WTC11 (cell line): ENCODE data around the gene MYMK. TPM values are rescaled to one million over a fixed set of nuclear protein-coding genes. Genes with fewer than 3 reads are reported as not detected.

Experiments
- ATAC-seq: fragments of 200-7000 bp; cut with Tn5 transposase; 2 replicates; pipeline ENCODE4 v1.10.0; 2021; ENCODE audit warnings: mild to moderate bottlenecking, moderate library complexity
- CTCF ChIA-PET: fragments of 300-600 bp; sonication (Branson Sonifier 250); formaldehyde crosslinking; loops from one replicate; lab custom pipeline; 2021; ENCODE audit warnings: antibody characterized with exemption; lab: Charles Lee
- POLR2A ChIA-PET: fragments of 350-600 bp; sonication (Branson Sonifier 250); formaldehyde crosslinking; loops from one replicate; lab custom pipeline; 2021; ENCODE audit warnings: antibody characterized with exemption; lab: Charles Lee
- DNase-seq: peaks from one replicate; pipeline ENCODE4 v3.0.0; 2021; ENCODE audit warnings: low spot score
- H3K27ac Mint-ChIP-seq: 2 replicates; pipeline ENCODE4 v1.8.0; 2021; ENCODE audit warnings: mixed read lengths
- H3K27me3 Mint-ChIP-seq: 2 replicates; pipeline ENCODE4 v1.8.0; 2021; ENCODE audit warnings: low read depth, mild to moderate bottlenecking, moderate library complexity, mixed read lengths
- H3K36me3 Mint-ChIP-seq: 2 replicates; pipeline ENCODE4 v1.8.0; 2021; ENCODE audit warnings: mixed read lengths
- H3K4me1 Mint-ChIP-seq: 2 replicates; pipeline ENCODE4 v1.8.0; 2022; ENCODE audit warnings: mixed read lengths
- H3K4me3 Mint-ChIP-seq: 2 replicates; pipeline ENCODE4 v1.8.0; 2021; ENCODE audit warnings: mild to moderate bottlenecking, moderate library complexity, mixed read lengths
- H3K9me3 Mint-ChIP-seq: 2 replicates; pipeline ENCODE4 v1.8.0; 2021; ENCODE audit warnings: mixed read lengths
- ATF3 ChIP-seq: sonication (generic); formaldehyde crosslinking; conservative IDR thresholded peaks from 2 replicates; pipeline ENCODE4 v1.8.1; 2022; ENCODE audit warnings: mild to moderate bottlenecking, missing genetic modification reagents
- ETV6 ChIP-seq: sonication (generic); formaldehyde crosslinking; IDR thresholded peaks from 2 replicates; pipeline ENCODE4 v1.8.1; 2022; ENCODE audit warnings: mild to moderate bottlenecking, missing genetic modification reagents
- FOXP4 ChIP-seq: sonication (generic); formaldehyde crosslinking; IDR thresholded peaks from 2 replicates; pipeline ENCODE4 v1.8.0; 2022; ENCODE audit warnings: mild to moderate bottlenecking, missing genetic modification reagents
- IRF2 ChIP-seq: sonication (generic); formaldehyde crosslinking; IDR thresholded peaks from 2 replicates; pipeline ENCODE4 v1.8.0; 2022; ENCODE audit warnings: low read depth, missing genetic modification reagents, borderline replicate concordance
- JUN ChIP-seq: sonication (generic); formaldehyde crosslinking; IDR thresholded peaks from 2 replicates; pipeline ENCODE4 v1.8.0; 2023; ENCODE audit warnings: mild to moderate bottlenecking, missing genetic modification reagents
- PREB ChIP-seq: sonication (generic); formaldehyde crosslinking; IDR thresholded peaks from 2 replicates; pipeline ENCODE4 v1.8.1; 2022; ENCODE audit warnings: mild to moderate bottlenecking, missing genetic modification reagents, moderate library complexity, borderline replicate concordance
- PRRX2 ChIP-seq: fragments of 250-450 bp; sonication (Bioruptor Pico); IDR thresholded peaks from 2 replicates; pipeline ENCODE4 v1.8.0; 2021; ENCODE audit warnings: mild to moderate bottlenecking
- SMAD3 ChIP-seq: sonication (generic); formaldehyde crosslinking; IDR thresholded peaks from 2 replicates; pipeline ENCODE4 v1.8.0; 2022; ENCODE audit warnings: missing genetic modification reagents, mild to moderate bottlenecking, borderline replicate concordance
- ZNF121 ChIP-seq: sonication (generic); formaldehyde crosslinking; IDR thresholded peaks from 2 replicates; pipeline ENCODE4 v1.8.0; 2023; ENCODE audit warnings: missing genetic modification reagents
- ZNF263 ChIP-seq: sonication (generic); formaldehyde crosslinking; IDR thresholded peaks from 2 replicates; pipeline ENCODE4 v1.8.1; 2022; ENCODE audit warnings: low read depth, mild to moderate bottlenecking, moderate library complexity, missing genetic modification reagents
- ZNF416 ChIP-seq: fragments of 250-450 bp; sonication (Bioruptor Pico); IDR thresholded peaks from 2 replicates; pipeline ENCODE4 v1.9.0; 2021; ENCODE audit warnings: mild to moderate bottlenecking, inconsistent platforms
- ZNF423 ChIP-seq: fragments of 250-450 bp; sonication (Bioruptor Pico); IDR thresholded peaks from 2 replicates; pipeline ENCODE4 v2.1.2; 2022; ENCODE audit warnings: mild to moderate bottlenecking, moderate library complexity
- ZNF425 ChIP-seq: fragments of 250-450 bp; sonication (Bioruptor Pico); conservative IDR thresholded peaks from 2 replicates; pipeline ENCODE4 v1.9.0; 2021; ENCODE audit warnings: mild to moderate bottlenecking
- ZNF512 ChIP-seq: sonication (generic); formaldehyde crosslinking; IDR thresholded peaks from 2 replicates; pipeline ENCODE4 v1.8.1; 2022; ENCODE audit warnings: missing genetic modification reagents, borderline replicate concordance
- total RNA-seq: library from RNA; stranded (reverse); gene quantifications from 3 replicates; pipeline ENCODE4 v1.2.3, GENCODE V29; 2021
- TF ChIP-seq, protein P1 (sequence below): sonication (generic); formaldehyde crosslinking; IDR thresholded peaks from 2 replicates; pipeline ENCODE4 v1.8.0; 2022; ENCODE audit warnings: mild to moderate bottlenecking, missing genetic modification reagents
- TF ChIP-seq, protein P2 (sequence below): sonication (generic); formaldehyde crosslinking; IDR thresholded peaks from 2 replicates; pipeline ENCODE4 v1.8.1; 2023; ENCODE audit warnings: mild to moderate bottlenecking, missing genetic modification reagents
- TF ChIP-seq, protein P3 (sequence below): fragments of 250-450 bp; sonication (Bioruptor Pico); IDR thresholded peaks from 2 replicates; pipeline ENCODE4 v2.1.2; 2022; ENCODE audit warnings: mild to moderate bottlenecking, moderate library complexity
- TF ChIP-seq, protein P4 (sequence below): sonication (generic); formaldehyde crosslinking; IDR thresholded peaks from 2 replicates; pipeline ENCODE4 v1.8.1; 2022; ENCODE audit warnings: low read depth, mild to moderate bottlenecking, moderate library complexity, missing genetic modification reagents, borderline replicate concordance

Gene MYMK
- total RNA-seq, 1 experiment from 2014 or later = not detected

GRCh38 chr9:133553973-133554713, 29.4 kb upstream of the MYMK start (continued):
- TF ChIP-seq ZNF425 (CRISPR knock-in tag) = no peak
- TF ChIP-seq PRRX2 (CRISPR knock-in tag) = no peak
- TF ChIP-seq, protein P1, sequence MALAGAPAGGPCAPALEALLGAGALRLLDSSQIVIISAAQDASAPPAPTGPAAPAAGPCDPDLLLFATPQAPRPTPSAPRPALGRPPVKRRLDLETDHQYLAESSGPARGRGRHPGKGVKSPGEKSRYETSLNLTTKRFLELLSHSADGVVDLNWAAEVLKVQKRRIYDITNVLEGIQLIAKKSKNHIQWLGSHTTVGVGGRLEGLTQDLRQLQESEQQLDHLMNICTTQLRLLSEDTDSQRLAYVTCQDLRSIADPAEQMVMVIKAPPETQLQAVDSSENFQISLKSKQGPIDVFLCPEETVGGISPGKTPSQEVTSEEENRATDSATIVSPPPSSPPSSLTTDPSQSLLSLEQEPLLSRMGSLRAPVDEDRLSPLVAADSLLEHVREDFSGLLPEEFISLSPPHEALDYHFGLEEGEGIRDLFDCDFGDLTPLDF (CRISPR knock-in tag) = no peak

DNA sequence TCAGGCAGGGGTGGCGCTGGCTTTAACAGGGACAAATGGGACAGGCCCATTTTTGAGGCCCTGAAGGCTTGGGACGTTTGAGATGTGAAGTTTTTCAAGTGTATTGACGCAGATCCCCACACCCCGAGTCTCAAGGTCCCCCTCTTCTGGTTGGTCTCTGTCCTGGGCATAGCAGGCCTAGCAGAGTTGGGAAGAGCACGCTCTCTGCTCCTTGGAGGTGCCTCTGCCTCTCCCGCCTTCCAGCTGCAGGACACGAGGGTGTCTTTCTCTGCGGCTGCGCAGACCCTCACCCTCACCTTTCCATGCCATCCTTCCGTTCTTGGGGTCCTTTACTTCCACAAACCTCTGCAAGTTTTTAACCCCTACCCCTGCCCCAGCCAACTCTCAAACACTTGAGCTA, 28.4 kb upstream of the MYMK start:
- POLR2A ChIA-PET = no interaction called here
- Mint-ChIP-seq H3K4me1 (peaks cover 6% of the 10 kb centered on the region), H3K36me3 (no peaks in the 10 kb centered on the region), H3K27me3 (no peaks in the 10 kb centered on the region), H3K27ac (no peak overlapping the region), H3K9me3 (no peaks in the 10 kb centered on the region), H3K4me3 (no peak overlapping the region)
- DNase-seq = no peak
- ATAC-seq = 0 out of 2 replicates have a peak, but pooled peaks have one; percentile 41
- TF ChIP-seq ATF3 = no peak
- no peak for TF ChIP-seq JUN (CRISPR knock-in tag)
- TF ChIP-seq ZNF512 (CRISPR knock-in tag) = no peak
- no peak for TF ChIP-seq PREB
- TF ChIP-seq IRF2 (CRISPR knock-in tag) = no peak
- TF ChIP-seq, protein P2, sequence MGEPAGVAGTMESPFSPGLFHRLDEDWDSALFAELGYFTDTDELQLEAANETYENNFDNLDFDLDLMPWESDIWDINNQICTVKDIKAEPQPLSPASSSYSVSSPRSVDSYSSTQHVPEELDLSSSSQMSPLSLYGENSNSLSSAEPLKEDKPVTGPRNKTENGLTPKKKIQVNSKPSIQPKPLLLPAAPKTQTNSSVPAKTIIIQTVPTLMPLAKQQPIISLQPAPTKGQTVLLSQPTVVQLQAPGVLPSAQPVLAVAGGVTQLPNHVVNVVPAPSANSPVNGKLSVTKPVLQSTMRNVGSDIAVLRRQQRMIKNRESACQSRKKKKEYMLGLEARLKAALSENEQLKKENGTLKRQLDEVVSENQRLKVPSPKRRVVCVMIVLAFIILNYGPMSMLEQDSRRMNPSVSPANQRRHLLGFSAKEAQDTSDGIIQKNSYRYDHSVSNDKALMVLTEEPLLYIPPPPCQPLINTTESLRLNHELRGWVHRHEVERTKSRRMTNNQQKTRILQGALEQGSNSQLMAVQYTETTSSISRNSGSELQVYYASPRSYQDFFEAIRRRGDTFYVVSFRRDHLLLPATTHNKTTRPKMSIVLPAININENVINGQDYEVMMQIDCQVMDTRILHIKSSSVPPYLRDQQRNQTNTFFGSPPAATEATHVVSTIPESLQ (CRISPR knock-in tag) = no peak
- TF ChIP-seq, protein P3, sequence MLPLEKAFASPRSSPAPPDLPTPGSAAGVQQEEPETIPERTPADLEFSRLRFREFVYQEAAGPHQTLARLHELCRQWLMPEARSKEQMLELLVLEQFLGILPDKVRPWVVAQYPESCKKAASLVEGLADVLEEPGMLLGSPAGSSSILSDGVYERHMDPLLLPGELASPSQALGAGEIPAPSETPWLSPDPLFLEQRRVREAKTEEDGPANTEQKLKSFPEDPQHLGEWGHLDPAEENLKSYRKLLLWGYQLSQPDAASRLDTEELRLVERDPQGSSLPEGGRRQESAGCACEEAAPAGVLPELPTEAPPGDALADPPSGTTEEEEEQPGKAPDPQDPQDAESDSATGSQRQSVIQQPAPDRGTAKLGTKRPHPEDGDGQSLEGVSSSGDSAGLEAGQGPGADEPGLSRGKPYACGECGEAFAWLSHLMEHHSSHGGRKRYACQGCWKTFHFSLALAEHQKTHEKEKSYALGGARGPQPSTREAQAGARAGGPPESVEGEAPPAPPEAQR (CRISPR knock-in tag) = no peak
- no peak for TF ChIP-seq SMAD3
- TF ChIP-seq ZNF121 = no peak
- no peak for TF ChIP-seq FOXP4 (CRISPR knock-in tag)
- TF ChIP-seq ZNF416 (CRISPR knock-in tag) = no peak
- TF ChIP-seq ETV6 = no peak
- TF ChIP-seq, protein P4, sequence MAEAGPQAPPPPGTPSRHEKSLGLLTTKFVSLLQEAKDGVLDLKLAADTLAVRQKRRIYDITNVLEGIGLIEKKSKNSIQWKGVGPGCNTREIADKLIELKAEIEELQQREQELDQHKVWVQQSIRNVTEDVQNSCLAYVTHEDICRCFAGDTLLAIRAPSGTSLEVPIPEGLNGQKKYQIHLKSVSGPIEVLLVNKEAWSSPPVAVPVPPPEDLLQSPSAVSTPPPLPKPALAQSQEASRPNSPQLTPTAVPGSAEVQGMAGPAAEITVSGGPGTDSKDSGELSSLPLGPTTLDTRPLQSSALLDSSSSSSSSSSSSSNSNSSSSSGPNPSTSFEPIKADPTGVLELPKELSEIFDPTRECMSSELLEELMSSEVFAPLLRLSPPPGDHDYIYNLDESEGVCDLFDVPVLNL (CRISPR knock-in tag) = no peak
- TF ChIP-seq PRRX2 (CRISPR knock-in tag) = no peak
- TF ChIP-seq ZNF423 (CRISPR knock-in tag) = no peak
- TF ChIP-seq ZNF263 (CRISPR knock-in tag) = no peak
- CTCF ChIA-PET = interaction anchor here (0.6 to 1.5 kb wide), 12 partner anchors 9 to 52 kb away, joined by 3 to 8 read pairs (median 3); no protein-coding TSS in a partner anchor
